Upper lobe of left lung (tissue), 6 donors: ENCODE results near the gene RP9. TPM values are rescaled to one million over a fixed set of nuclear protein-coding genes. Genes with fewer than 3 reads are reported as not detected.

ENCODE experiments used
- ATAC-seq, 2 donors: fragments of 200-7000 bp; cut with Tn5 transposase; one replicate each; pipeline ENCODE4 v1.9.1; 2022; ENCODE audit warnings: mild to moderate bottlenecking in 2 of 2, moderate library complexity in 2 of 2; ENCODE audit not compliant: low FRiP score in 2 of 2
- DNase-seq, 2 donors: peaks; one replicate each; pipeline ENCODE4 v3.0.0-alpha.2; 2019 to 2020
- H3K27ac ChIP-seq, 4 donors: fragments of 200-600 bp; sonication (generic); one replicate each; pipeline ENCODE4 v1.5.1; 2016 to 2019
- H3K27me3 ChIP-seq, 4 donors: fragments of 200-600 bp; sonication (generic); one replicate each; pipeline ENCODE4 v1.5.1; 2017 to 2019
- H3K36me3 ChIP-seq, 4 donors: fragments of 200-600 bp; sonication (generic); one replicate each; pipeline ENCODE4 v1.5.1; 2016 to 2019
- H3K4me1 ChIP-seq, 4 donors: fragments of 200-600 bp; sonication (generic); one replicate each; pipeline ENCODE4 v1.5.1; 2018 to 2019
- H3K4me3 ChIP-seq, 4 donors: fragments of 200-600 bp; sonication (generic); one replicate each; pipeline ENCODE4 v1.5.1; 2017 to 2019; ENCODE audit warnings: mild to moderate bottlenecking in 2 of 4, moderate library complexity in 1 of 4
- H3K9me3 ChIP-seq, 4 donors: fragments of 200-600 bp; sonication (generic); one replicate each; pipeline ENCODE4 v1.5.1; 2018 to 2019
- CTCF ChIP-seq, 6 experiments: fragments of 450-650 bp in 4 of 6; fragments of 200-600 bp in 2 of 6; sonication (generic) in 2 of 6; IDR thresholded peaks; one replicate each; pipeline ENCODE4 v1.5.1; 2016 to 2019; ENCODE audit warnings: antibody characterized with exemption in 6 of 6
- EP300 ChIP-seq, 4 donors: sonication (generic); formaldehyde crosslinking; IDR thresholded peaks; one replicate each; pipeline ENCODE4 v1.5.1; 2017; ENCODE audit warnings: antibody characterized with exemption in 4 of 4, control low read depth in 2 of 4
- POLR2A ChIP-seq, 4 donors: fragments of 450-650 bp; IDR thresholded peaks; one replicate each; pipeline ENCODE4 v1.5.1; 2016 to 2017; ENCODE audit warnings: antibody characterized with exemption in 4 of 4, mild to moderate bottlenecking in 2 of 4
- POLR2AphosphoS5 ChIP-seq, 2 donors: sonication (generic); formaldehyde crosslinking; IDR thresholded peaks; one replicate each; pipeline ENCODE4 v1.5.1; 2017; ENCODE audit warnings: antibody characterized with exemption in 2 of 2
- WGBS, 2 donors: methylation state at CpG; one replicate each; pipeline ENCODE4 v1.1.5; 2017 to 2018; 5-methylcytosine and 5-hydroxymethylcytosine counted together
- total RNA-seq, 6 donors: library from RNA; depleted of rRNA in 4 of 6; stranded (reverse); fragments of >200 nt in 4 of 6; gene quantifications; one replicate each; pipeline versions ENCODE4 v1.1.0 to v1.2.1, GENCODE V29; 2016 to 2021
- donor health status: DM: no; HTN: no; CAD: no; lungs with moderate emphysema.
- donor health status: DM: no; HTN: yes; CAD: no; lungs with severe emphysema.

The RP9 gene
- total RNA-seq, 6 donors from 2014 or later = 5.9 to 15.7 (median 11.9) TPM

- no peak for DNase-seq
- Histone ChIP-seq H3K4me3 (no peak overlapping the region), H3K27me3 (no peaks in the 10 kb centered on the region), H3K9me3 (peaks cover 0 to 19% (median 11%) of the 10 kb centered on the region in 4 donors), H3K27ac (no peak overlapping the region), H3K36me3 (no peaks in the 10 kb centered on the region), H3K4me1 (peaks cover 3 to 6% (median 5%) of the 10 kb centered on the region in 4 donors)
- no peak for TF ChIP-seq POLR2A (IDR thresholded peaks at IDR 0.05)
- WGBS, 2 donors = 85 to 90% methylated on average over 1 of the region's 1 CpG
- ATAC-seq = no peak
Measured at GRCh38 chr7:33067921-33068320, 41.3 kb downstream of the RP9 start.

GRCh38 chr7:33066771-33067170 lies 42.4 kb downstream of the RP9 start:
- TF ChIP-seq EP300 (IDR thresholded peaks at IDR 0.05) = no peak
- H3K4me3 ChIP-seq = no peak overlapping the region
- H3K9me3 ChIP-seq = peaks cover 0 to 19% (median 11%) of the 10 kb centered on the region in 4 donors
- DNase-seq = no peak
- H3K4me1 ChIP-seq = peaks cover 3 to 9% (median 5%) of the 10 kb centered on the region in 4 donors
- no peak for ATAC-seq
- H3K36me3 ChIP-seq = no peaks in the 10 kb centered on the region
- H3K27ac ChIP-seq = no peak overlapping the region
- WGBS, 2 donors = 90 to 96% methylated on average over 1 of the region's 1 CpG
- no peaks in the 10 kb centered on the region for H3K27me3 ChIP-seq

- WGBS, 2 donors = 100% methylated on average over 1 of the region's 1 CpG
- no peak for ATAC-seq
- DNase-seq = no peak
- H3K27me3 ChIP-seq = no peaks in the 10 kb centered on the region
- H3K4me3 ChIP-seq = no peak overlapping the region
- H3K9me3 ChIP-seq = peaks cover 0 to 19% (median 11%) of the 10 kb centered on the region in 4 donors
- H3K27ac ChIP-seq = no peak overlapping the region
- TF ChIP-seq EP300 (IDR thresholded peaks at IDR 0.05) (no peak), CTCF (IDR thresholded peaks at IDR 0.05) (no peak), POLR2AphosphoS5 (IDR thresholded peaks at IDR 0.05) (no peak), POLR2A (IDR thresholded peaks at IDR 0.05) (no peak)
- no peaks in the 10 kb centered on the region for H3K36me3 ChIP-seq
- peaks cover 10 to 17% (median 12%) of the 10 kb centered on the region in 4 donors for H3K4me1 ChIP-seq
Measured at GRCh38 chr7:33065981-33066380, 43.2 kb downstream of the RP9 start.

- TF ChIP-seq POLR2A (IDR thresholded peaks at IDR 0.05) = peak in 2 of 4 donors; percentile 62 to 68
- peak; percentile 41 to 77 for TF ChIP-seq POLR2AphosphoS5 (IDR thresholded peaks at IDR 0.05)
- TF ChIP-seq CTCF (IDR thresholded peaks at IDR 0.05) = peak in 1 of 6 experiments; percentile 6
- no peak for TF ChIP-seq EP300 (IDR thresholded peaks at IDR 0.05)
- Histone ChIP-seq H3K4me1 (peaks cover 16 to 33% (median 22%) of the 10 kb centered on the region in 4 donors), H3K27me3 (no peaks in the 10 kb centered on the region), H3K36me3 (no peaks in the 10 kb centered on the region), H3K9me3 (peaks cover 0 to 5% (median 0%) of the 10 kb centered on the region in 4 donors), H3K4me3 (peak overlapping the region; percentile 60 to 98 (median 93)), H3K27ac (peak overlapping the region; percentile 94 to 98 (median 96))
- peak; percentile 100 for ATAC-seq
- 0 to 2% methylated on average over 2 to 37 of the region's 50 CpGs for WGBS, 2 donors
- peak; percentile 93 to 99 for DNase-seq
Measured at GRCh38 chr7:33062782-33063443, 46.3 kb downstream of the RP9 start.

GRCh38 chr7:33062023-33062781 lies 47.0 kb downstream of the RP9 start, which contains the start of gene NT5C3A:
Gene NT5C3A, minus strand, starts transcription at chr7:33062776. Its CDS starts 71 bp downstream, at chr7:33062705.
- Histone ChIP-seq H3K27ac (peak within 1 kb of the TSS; percentile 94 to 98 (median 96)), H3K4me3 (peak within 1 kb of the TSS; percentile 89 to 98 (median 96)), H3K9me3 (peaks cover 0 to 5% (median 0%) of the 10 kb centered on the region in 4 donors), H3K27me3 (no peaks in the 10 kb centered on the region), H3K4me1 (peaks cover 16 to 33% (median 22%) of the 10 kb centered on the region in 4 donors), H3K36me3 (no peaks in the 10 kb centered on the region)
- 0% methylated on average over 11 to 57 of the region's 66 CpGs for WGBS, 2 donors
- ATAC-seq (peak in 1 of 2 donors; percentile 74), DNase-seq (peak in 1 of 2 donors; percentile 38)
- TF ChIP-seq EP300 (IDR thresholded peaks at IDR 0.05) (no peak), POLR2AphosphoS5 (IDR thresholded peaks at IDR 0.05) (peak; percentile 61 to 84), POLR2A (IDR thresholded peaks at IDR 0.05) (peak in 2 of 4 donors; percentile 54 to 71), CTCF (IDR thresholded peaks at IDR 0.05) (peak in 3 of 6 experiments; percentile 13 to 28 (median 18))
